ENCODE results near the gene SEC63.

GRCh38 chr6:107832151-107833056, 125.6 kb downstream of the SEC63 start:
- TF ChIP-seq EZH2 (IDR thresholded peaks at IDR 0.05; ENCODE audit: insufficient read depth, poor library complexity, severe bottlenecking): no peak
- no peak for TF ChIP-seq EZH2phosphoT487 (IDR thresholded peaks at IDR 0.05; ENCODE audit: insufficient read depth, low read depth)
